Gastrocnemius medialis (tissue), 4 donors: ENCODE data around the gene MYLK.

Experiments used
- CTCF ChIP-seq, 5 experiments: fragments of 450-650 bp in 3 of 5; fragments of 200-600 bp in 2 of 5; sonication (generic) in 2 of 5; IDR thresholded peaks in 4 of 5; conservative IDR thresholded peaks in 1 of 5; 1 replicate in 4 of 5; 2 replicates in 1 of 5; pipeline ENCODE4 v1.5.1; 2016 to 2019; ENCODE audit warnings: antibody characterized with exemption in 5 of 5, mild to moderate bottlenecking in 3 of 5, moderate library complexity in 3 of 5
- POLR2A ChIP-seq, 2 donors: fragments of 450-650 bp; IDR thresholded peaks; one replicate each; pipeline ENCODE4 v1.6.1; 2017; ENCODE audit warnings: antibody characterized with exemption in 2 of 2, mild to moderate bottlenecking in 2 of 2, moderate library complexity in 2 of 2

GRCh38 chr3:123638936-123639689, 245.0 kb downstream of the MYLK start:
- no peak for TF ChIP-seq CTCF (IDR thresholded peaks at IDR 0.05 in 4 of 5, conservative IDR thresholded peaks at IDR 0.05 in 1 of 5)
- no peak for TF ChIP-seq POLR2A (IDR thresholded peaks at IDR 0.05)
